ENCODE measurements around the gene TOPORS.
"Not testable (repeated sequence)": the region's sequence is repeated elsewhere in the genome, so short reads cannot be mapped to it uniquely, and the experiment has no call there.

TOPORS gene

GRCh38 chr9:32552172-32552872 is at the start of gene TOPORS, which contains the start of gene SMIM27:
Gene TOPORS (minus strand): TSS chr9:32552586. CDS start chr9:32552436, 150 bp downstream.
Gene SMIM27 (plus strand): TSS chr9:32552327. CDS start chr9:32552435, 108 bp downstream.
- DNase-seq: peak; percentile 73

DNA sequence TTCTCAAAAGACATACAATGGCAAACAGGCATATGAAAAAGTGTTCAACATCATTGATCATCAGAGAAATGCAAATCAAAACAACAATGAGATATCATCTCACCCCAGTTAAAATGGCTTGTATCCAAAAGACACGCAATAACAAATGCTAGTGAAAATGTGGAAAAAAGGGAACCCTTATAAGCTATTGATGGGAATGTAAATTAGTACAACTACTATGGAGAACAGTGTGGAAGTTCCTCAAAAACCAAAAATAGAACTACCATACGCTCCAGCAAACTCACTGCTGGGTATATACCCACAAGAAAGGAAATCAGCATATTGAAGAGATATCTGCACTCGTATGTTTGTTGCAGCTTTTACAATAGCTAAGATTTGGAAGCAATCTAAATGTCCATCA is 46.6 kb upstream of the TOPORS start:
- not testable (repeated sequence) for DNase-seq

- no peak for DNase-seq
These were observed 44.5 kb upstream of the TOPORS start for GRCh38 chr9:32596936-32597335.

DNA sequence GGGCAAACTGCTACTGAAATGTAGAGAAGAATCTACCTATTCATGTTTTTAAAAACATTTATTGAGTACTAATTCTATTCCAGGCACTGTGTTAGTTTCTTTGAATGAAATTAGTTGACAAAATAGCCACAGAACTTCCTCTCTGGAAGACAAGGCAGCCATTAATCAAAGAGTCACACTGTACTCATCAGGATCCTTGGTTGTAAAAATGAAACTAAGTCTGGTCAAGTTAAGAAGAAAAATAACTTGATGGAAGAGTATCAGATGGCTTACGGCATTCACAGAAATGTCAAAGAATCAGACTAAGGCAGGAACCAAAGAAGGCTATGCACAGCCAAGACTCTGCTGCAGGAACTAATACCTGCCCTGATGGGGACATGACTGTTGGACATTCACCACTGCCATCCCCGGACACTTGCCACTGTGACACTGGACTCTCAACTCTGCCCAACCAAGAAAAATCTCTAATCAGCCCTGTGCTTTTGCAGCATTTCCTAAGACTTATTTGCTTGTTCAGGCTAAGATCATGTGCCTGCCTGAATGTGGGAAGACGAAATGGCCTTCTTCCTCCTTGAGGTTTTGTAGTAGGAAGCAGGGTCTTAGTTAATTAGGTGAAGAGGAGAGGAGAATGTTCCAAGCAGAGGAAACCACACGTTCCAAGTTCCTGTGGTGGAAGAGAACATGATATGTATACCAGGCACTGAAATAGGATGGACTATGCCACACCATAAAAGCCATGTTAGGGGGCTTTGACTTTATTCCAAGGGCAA is 43.9 kb upstream of the TOPORS start:
- DNase-seq: no peak

DNA sequence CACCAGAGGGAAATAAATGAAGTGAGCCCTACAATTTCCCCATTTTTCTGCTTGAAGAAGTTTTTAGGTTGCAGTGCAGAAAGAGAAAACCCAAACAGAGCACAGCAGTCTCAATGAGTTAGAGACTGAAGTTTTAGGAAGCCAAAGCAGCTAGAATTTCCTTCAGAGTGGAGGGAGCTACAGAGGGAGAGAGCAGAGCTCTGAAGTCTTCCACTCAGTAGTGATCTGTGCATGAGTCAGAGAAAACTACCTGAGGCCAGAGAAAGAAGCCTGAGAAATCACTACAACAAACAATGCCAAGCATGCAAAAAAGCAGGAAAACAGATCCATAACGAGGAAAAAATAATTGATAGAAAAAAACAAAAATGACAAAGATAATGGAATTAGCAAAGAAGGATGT is 38.5 kb upstream of the TOPORS start:
- DNase-seq: no peak

GRCh38 chr9:32590476-32590875 is 38.1 kb upstream of the TOPORS start:
- no peak for DNase-seq

DNA sequence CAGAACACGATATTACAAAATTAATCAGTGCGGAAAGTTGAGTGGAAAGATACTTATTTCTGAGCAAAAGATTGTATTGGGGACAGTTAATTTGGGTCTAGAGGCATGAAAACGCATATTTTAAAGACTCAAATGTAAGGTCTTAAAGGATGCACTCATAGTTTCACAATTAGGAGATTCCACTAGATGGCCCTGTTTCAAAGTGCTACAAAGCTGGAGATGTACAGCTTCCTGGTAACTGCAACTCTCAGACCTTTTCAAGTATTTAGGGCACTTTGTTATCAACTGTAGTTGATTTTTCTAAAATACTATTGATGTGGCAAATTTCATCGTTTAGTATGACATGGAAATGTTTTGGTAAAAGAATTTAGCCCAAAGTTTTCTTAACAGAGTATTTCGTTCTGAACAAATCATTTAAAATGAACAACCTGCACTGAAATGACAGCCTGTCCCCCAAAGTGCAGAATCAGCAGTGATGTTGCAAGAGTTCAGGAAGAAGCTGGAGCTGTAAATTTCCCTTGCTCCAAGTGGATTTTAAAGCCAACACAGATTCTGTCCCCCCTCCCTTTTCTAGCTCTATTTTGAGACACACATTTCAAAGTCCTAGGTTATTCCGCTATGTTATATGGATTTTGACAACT is 36.8 kb upstream of the TOPORS start:
- DNase-seq: no peak

DNA sequence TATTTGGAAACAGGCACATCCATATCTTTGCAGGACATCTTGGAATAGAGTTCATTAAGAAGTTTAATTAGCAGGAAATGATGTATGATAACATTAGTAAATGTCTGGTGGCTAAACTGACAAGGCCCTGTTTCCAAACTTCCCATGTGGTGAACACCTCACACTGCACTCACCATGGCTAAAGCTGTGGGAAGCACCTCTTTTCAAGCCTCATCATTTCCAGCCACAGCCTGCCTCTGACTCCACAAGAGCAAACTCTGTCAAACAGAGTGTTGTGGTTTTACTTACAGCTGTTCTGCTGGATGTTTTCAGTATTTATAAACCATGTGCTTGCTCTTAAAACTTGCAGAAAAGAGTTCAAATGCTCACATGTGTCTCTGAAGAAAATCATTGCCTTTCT is 35.5 kb upstream of the TOPORS start:
- peak; percentile 22 for DNase-seq

GRCh38 chr9:32584784-32585183 is 32.4 kb upstream of the TOPORS start:
- DNase-seq: no peak

DNA sequence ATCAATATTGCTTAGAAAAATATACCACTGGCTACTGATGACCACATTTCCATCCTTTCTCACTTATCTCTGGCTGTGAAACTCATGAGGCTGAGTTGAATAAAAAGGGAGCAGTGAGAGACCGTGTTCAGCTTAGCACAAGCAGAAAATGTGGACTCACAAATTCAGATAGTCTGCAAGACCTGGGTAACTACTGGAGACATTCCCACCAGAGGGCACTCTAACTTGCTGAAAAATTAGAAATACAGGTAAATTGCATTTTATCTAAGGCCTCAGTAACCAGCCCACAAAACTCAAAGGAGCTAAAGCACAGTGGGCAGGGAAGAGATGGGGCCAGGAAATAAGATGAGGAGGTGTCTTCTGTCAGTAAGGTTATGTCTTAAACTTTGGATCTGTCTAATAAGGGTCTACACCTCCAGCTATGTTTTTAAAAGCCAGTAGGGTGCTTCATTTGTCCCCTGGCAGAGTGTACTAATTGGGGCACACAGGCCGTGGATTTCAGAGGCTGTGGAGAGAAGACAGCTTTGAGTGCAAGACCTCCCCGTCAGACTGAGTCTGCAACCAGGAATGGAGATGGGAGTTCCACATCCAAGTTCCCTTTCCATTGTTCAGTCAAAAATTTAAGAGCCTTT is 29.2 kb upstream of the TOPORS start:
- DNase-seq: no peak

DNA sequence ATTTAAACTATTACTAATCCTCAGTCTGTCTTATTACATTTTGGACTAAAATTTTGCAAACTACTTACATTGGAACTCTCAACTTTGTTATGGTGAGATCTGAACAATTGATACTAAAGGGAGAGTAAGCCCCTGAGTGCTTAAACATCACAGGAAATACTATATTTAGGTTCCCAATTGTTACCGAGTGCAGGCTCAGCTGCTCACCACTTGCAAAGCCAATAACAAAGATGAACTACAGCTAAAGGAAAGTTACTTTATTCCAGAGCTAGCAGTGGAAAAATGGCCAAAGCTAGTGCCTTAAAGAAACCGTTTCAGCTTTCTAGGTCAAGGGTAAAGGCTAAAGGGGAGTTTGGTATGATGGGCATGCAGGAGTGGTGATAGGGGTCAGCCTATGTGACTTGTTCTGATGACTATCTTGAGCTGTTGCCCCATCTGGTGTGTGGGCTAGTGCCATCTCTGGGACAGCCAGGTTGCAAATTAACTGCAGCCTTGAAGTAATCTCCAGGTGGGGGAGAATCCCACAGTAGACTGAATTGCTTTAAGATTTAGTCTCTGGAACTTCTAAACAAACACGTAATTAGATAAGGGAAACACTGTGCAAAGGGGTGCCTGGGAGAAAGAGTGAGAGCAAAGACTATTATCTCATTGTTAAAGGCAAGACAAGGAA is 28.4 kb upstream of the TOPORS start:
- DNase-seq: no peak

DNA sequence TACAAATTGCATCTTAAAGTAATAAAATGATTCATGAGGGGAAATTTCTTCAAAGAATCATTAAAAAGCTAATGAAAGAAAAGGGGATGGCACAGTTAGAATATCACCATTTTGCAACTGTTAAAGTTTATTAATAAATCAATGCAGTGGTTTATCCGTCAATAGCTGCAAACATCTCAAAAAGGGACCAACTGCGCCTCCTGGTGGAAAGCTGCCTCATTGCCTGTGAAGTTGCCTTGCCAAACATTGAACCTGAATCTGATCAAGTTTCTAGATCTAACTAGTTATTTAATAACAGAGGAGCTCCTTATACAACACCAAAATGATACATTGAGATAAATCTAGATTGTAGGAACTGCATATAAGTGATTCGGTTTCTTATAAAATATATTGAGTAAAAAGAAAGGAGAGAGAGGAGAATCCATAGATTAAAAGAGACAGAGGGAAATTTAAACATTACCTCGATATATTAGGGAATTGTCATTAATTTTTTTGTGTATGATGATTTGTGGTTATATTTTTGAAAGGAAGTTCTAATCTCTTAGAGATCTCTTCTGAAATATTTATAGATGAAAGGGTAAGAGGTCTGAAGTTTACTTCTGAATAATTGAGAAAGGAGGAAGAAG is 27.4 kb upstream of the TOPORS start:
- DNase-seq: peak; percentile 27

GRCh38 chr9:32578976-32579375 is 26.6 kb upstream of the TOPORS start:
- no peak for DNase-seq

GRCh38 chr9:32577316-32577715 is 24.9 kb upstream of the TOPORS start:
- DNase-seq: no peak

DNA sequence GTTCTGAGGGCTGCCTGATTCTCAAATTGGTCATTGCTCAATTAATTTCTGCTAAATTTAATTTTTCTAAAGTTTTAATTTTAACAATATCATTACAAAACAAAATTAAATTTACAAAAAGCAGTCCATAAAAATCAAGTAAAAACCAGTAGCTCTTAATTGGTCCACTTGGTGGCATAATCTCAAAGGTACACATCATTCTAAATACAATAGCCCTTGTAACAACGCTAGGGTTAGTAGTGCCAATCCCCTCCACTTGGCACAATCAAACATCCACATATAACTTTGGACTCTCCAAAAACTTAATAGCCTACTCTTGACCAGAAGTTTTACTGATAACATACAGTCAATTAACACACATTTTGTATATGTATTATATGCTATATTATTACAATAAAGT is 22.5 kb upstream of the TOPORS start:
- DNase-seq: no peak

DNA sequence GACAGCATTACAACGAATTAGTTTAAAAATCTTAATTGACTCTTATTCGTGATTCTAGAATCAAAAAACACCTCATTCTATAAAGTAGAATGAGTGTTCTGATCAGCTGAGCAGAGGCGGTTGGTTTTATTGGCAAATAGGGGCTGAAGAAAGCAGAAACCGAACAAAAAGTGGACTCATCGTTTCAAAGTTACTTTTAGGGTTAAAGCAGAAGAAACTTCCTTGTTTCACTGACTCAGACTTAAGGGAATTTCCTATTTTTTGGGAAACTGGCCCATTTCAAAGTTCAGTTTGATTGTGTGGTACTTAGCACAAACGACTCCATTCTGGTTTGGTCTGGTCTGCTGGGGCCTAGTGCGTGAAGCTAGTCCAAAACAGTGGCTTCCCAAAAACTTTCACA is 21.4 kb upstream of the TOPORS start:
- no peak for DNase-seq

DNA sequence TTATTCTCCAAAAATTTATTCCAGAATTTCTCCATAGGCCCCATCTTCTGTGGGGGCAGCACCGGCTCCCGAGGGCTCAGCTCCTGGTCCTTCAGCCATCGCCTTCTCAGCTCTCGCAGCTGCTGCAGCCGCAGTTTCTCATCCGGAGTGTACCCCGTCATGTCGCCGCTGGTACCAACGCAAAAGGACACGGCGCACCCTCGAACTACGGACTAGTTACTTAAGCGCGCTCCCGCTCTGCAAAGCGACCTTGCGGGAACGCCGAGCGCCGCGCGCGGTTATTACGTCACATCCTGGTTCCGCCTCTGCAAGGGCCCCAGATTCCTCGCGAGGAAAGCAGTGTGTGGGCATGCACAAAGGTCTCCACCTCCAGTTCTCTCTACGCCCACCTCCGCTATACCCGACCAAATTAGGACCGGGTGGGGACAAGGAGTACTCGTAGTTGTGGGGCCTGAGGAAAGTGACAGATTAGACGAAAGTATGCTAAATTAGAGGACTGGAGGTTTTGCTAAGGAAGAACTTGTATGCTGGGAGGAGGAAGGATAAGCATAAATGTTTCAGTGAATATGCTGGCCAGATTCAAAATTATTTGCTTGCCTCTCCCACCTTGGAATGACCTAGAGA is 20.6 kb upstream of the TOPORS start, which contains the start of gene NDUFB6:
NDUFB6 (minus strand) TSS at position 260 of the 624 bp plus-strand sequence; CDS start at position 161, 99 bp downstream.
- peak; percentile 89 for DNase-seq

DNA sequence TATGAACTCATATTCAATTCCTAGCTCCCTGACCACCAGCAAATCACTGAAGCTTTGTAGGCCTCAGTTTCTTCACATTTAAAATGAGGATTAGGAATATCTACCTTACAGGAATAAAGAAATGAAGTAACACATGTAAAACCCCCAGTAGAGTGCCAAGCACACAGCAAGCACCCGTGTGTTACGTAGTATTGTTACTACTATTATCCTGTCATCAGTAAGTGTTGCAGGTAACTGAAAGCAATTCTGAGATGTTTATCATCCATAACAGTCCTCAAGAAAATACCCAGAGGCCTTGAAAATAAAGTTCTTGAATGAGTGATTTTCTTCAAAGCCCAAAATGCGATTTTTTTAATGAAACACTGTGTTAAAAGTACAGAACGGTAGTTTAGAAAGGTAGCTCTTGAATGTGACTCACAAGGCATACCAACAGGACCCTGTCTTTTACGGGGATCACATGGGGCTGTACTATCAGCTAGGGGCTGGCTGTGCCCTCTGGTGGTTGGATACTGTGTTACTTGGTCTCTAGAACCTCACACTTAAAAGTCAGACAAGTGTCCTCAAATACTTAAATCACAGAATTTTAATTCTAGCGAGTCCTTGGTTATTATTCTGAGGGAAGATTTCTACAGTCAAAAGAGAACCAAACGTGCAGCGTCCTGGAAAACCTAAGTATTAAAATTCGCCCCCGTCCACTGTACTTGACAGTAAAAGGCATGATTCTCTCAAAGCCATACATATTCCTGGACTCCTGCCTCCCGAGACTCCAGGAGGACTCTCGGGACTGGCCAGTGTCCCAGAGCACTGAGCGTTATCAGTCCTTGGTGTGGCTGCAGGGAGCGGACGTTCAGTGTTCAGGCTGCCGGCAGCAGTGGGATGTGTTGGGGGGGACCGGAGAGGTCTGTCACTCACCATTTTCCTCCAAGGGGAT is 19.8 kb upstream of the TOPORS start:
- peak; percentile 65 for DNase-seq

- DNase-seq: no peak
These were observed 17.9 kb upstream of the TOPORS start for GRCh38 chr9:32570262-32570661.

DNA sequence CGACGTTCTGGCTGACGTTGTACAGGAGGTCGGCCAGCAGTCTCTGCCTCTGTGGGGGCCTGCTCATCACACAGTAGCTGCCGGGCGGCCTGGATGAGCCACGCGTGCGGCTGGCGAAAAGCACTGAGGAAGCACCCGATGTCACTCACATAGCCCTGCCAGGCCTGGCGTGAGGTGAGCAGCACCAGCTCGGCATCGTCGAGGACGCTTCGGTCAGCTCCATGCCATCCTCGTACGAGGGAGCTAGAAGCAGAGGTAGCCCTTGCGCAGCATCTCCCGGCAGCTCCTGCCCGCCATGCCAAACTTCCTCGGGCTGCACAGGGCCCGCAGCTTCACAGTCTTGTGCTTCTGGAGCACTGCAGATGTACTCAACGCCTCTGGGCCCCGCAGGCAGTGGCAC is 14.4 kb upstream of the TOPORS start:
- no peak for DNase-seq

DNA sequence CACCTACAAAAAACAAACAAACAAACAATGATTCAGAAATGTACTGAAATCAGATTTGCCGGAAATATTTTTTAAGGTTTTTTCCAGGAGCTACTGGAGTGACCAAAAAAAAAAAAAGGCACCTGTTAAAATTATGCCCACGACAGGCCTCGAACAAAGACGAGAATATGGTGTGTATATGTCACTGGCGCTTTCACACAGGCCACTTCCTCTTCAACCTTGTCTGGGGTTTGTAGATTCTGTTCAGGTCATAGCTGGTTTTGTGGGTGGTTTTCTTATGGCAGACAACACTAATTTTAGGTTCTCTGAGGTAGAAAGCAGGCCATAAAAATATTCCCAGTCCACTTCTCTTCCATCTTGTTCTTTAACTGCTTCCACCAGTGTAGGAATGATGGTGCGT is 13.6 kb upstream of the TOPORS start:
- no peak for DNase-seq
